HepG2 (cell line): Measurements from ENCODE around the gene ANKS4B. TPM values are rescaled to one million over a fixed set of nuclear protein-coding genes. Genes with fewer than 3 reads are reported as not detected.

ENCODE experiments used
- AHDC1 ChIP-seq: sonication (generic); formaldehyde crosslinking; IDR thresholded peaks from 2 replicates; pipeline ENCODE4 v1.5.1; 2020; ENCODE audit warnings: mild to moderate bottlenecking, missing genetic modification reagents, borderline replicate concordance
- ATF6 ChIP-seq: sonication (generic); formaldehyde crosslinking; conservative IDR thresholded peaks from 2 replicates; pipeline ENCODE4 v1.4.0; 2020; ENCODE audit warnings: missing genetic modification reagents
- FOXO1 ChIP-seq: sonication (generic); formaldehyde crosslinking; IDR thresholded peaks from 2 replicates; pipeline ENCODE4 v1.4.0; 2020; ENCODE audit warnings: missing genetic modification reagents
- FOXO4 ChIP-seq: sonication (generic); formaldehyde crosslinking; conservative IDR thresholded peaks from 2 replicates; pipeline ENCODE4 v1.8.1; 2023; ENCODE audit warnings: missing genetic modification reagents
- IRX3 ChIP-seq: sonication (generic); formaldehyde crosslinking; IDR thresholded peaks from 2 replicates; pipeline ENCODE4 v1.8.1; 2023; ENCODE audit warnings: mild to moderate bottlenecking, low read depth, missing genetic modification reagents, borderline replicate concordance
- MTF2 ChIP-seq: sonication (generic); formaldehyde crosslinking; IDR thresholded peaks from 2 replicates; pipeline ENCODE4 v1.5.0; 2020; ENCODE audit warnings: missing genetic modification reagents, borderline replicate concordance
- MZF1 ChIP-seq: sonication (generic); formaldehyde crosslinking; IDR thresholded peaks from 2 replicates; pipeline ENCODE4 v1.8.1; 2023; ENCODE audit warnings: mild to moderate bottlenecking, missing genetic modification reagents, borderline replicate concordance
- SATB2 ChIP-seq: sonication (generic); formaldehyde crosslinking; IDR thresholded peaks from 2 replicates; pipeline ENCODE4 v1.5.0; 2020; ENCODE audit warnings: missing genetic modification reagents
- SMAD1 ChIP-seq: sonication (generic); formaldehyde crosslinking; IDR thresholded peaks from 2 replicates; pipeline ENCODE4 v1.4.0; 2020; ENCODE audit warnings: missing genetic modification reagents, low read depth, mild to moderate bottlenecking, borderline replicate concordance
- SMYD3 ChIP-seq: sonication (generic); formaldehyde crosslinking; IDR thresholded peaks from 2 replicates; pipeline ENCODE4 v1.8.1; 2023; ENCODE audit warnings: mild to moderate bottlenecking, missing genetic modification reagents
- SOX6 ChIP-seq, 2 experiments: fragments of 450-650 bp in 1 of 2; sonication (generic) in 1 of 2; formaldehyde crosslinking in 1 of 2; IDR thresholded peaks; 2 replicates each; pipeline versions ENCODE4 v1.4.0 to v1.6.1; 2017 to 2020; ENCODE audit warnings: antibody characterized with exemption in 1 of 2, mild to moderate bottlenecking in 1 of 2, missing genetic modification reagents in 1 of 2
- SP4 ChIP-seq: sonication (generic); formaldehyde crosslinking; IDR thresholded peaks from 2 replicates; pipeline ENCODE4 v1.8.1; 2023; ENCODE audit warnings: mild to moderate bottlenecking, missing genetic modification reagents
- ZBTB38 ChIP-seq: sonication (generic); formaldehyde crosslinking; IDR thresholded peaks from 2 replicates; pipeline ENCODE4 v1.5.1; 2020; ENCODE audit warnings: mild to moderate bottlenecking, missing genetic modification reagents
- ZNF234 ChIP-seq: sonication (generic); formaldehyde crosslinking; conservative IDR thresholded peaks from 2 replicates; pipeline ENCODE4 v1.5.1; 2020; ENCODE audit warnings: mild to moderate bottlenecking, missing genetic modification reagents
- ZNF30 ChIP-seq: sonication (generic); formaldehyde crosslinking; IDR thresholded peaks from 2 replicates; pipeline ENCODE4 v1.5.0; 2020; ENCODE audit warnings: mild to moderate bottlenecking, missing genetic modification reagents
- ZNF441 ChIP-seq: sonication (generic); formaldehyde crosslinking; IDR thresholded peaks from 2 replicates; pipeline ENCODE4 v1.7.0; 2021; ENCODE audit warnings: missing genetic modification reagents, borderline replicate concordance
- ZNF496 ChIP-seq: sonication (generic); formaldehyde crosslinking; IDR thresholded peaks from 2 replicates; pipeline ENCODE4 v1.8.1; 2023; ENCODE audit warnings: mild to moderate bottlenecking, moderate library complexity, missing genetic modification reagents; ENCODE audit not compliant: insufficient replicate concordance
- ZNF546 ChIP-seq: sonication (generic); formaldehyde crosslinking; conservative IDR thresholded peaks from 2 replicates; pipeline ENCODE4 v1.8.1; 2023; ENCODE audit warnings: mild to moderate bottlenecking, missing genetic modification reagents
- ZSCAN29 ChIP-seq: sonication (generic); formaldehyde crosslinking; conservative IDR thresholded peaks from 2 replicates; pipeline ENCODE4 v1.4.0; 2020; ENCODE audit warnings: mild to moderate bottlenecking, missing genetic modification reagents
- polyA plus RNA-seq, 8 experiments: library from polyadenylated mRNA; depleted of rRNA in 3 of 8; stranded (reverse) in 7 of 8; unstranded in 1 of 8; fragments of >200 nt; fragmentation: Illumina TruSeq in 4 of 8; extraction: Trizol in 4 of 8; gene quantifications; 2 replicates each; pipeline versions ENCODE4 v1.2.1 to v1.2.3, GENCODE V29; 2011 to 2016; ENCODE audit warnings: low read depth in 4 of 8, missing spikeins in 1 of 8, mixed read lengths in 1 of 8; ENCODE audit not compliant: insufficient read depth in 1 of 8
- total RNA-seq, 5 experiments: library from RNA; depleted of rRNA; stranded (reverse); fragments of >200 nt; fragmentation: Illumina TruSeq; extraction: Trizol; gene quantifications; 2 replicates each; pipeline ENCODE4 v1.2.3, GENCODE V29; 2016; ENCODE audit warnings: low read depth in 1 of 5

Gene ANKS4B
- total and polyA plus RNA-seq, 2 of the 13 experiments (the other 11 are each of a cell fraction or from before 2014, with no cell fraction given): 6.5 to 30.0 TPM

- TF ChIP-seq ATF6 (0 out of 2 replicates have a peak, but pooled peaks have one; percentile 56), ZNF546 (CRISPR knock-in tag) (no peak), MTF2 (no peak), ZSCAN29 (no peak; the same call in 1 of the 2 replicates), ZNF441 (CRISPR knock-in tag) (peak; percentile 34; the same call in 1 of the 2 replicates), FOXO4 (CRISPR knock-in tag) (no peak), ZNF496 (CRISPR knock-in tag) (no peak), ZNF30 (CRISPR knock-in tag) (no peak), IRX3 (CRISPR knock-in tag) (no peak), AHDC1 (CRISPR knock-in tag) (no peak; the same call in 1 of the 2 replicates), ZBTB38 (CRISPR knock-in tag) (peak; percentile 65), SATB2 (CRISPR knock-in tag) (peak; percentile 53; the same call in 1 of the 2 replicates), MZF1 (CRISPR knock-in tag) (no peak), SP4 (CRISPR knock-in tag) (peak; percentile 42; the same call in 1 of the 2 replicates), SMYD3 (CRISPR knock-in tag) (no peak), ZNF234 (CRISPR knock-in tag) (no peak), SMAD1 (CRISPR knock-in tag) (no peak), FOXO1 (CRISPR knock-in tag) (peak; percentile 70; the same call in 1 of the 2 replicates), SOX6 (IDR thresholded peaks at IDR 0.05) (no peak), SOX6 (CRISPR knock-in tag; IDR thresholded peaks at IDR 0.05) (peak; percentile 89)
Observed at GRCh38 chr16:21263640-21264570, 30.4 kb downstream of the ANKS4B start (continued).
